B cell (primary cell): Measurements from ENCODE around the gene VGLL2. TPM values are rescaled to one million over a fixed set of nuclear protein-coding genes. Genes with fewer than 3 reads are reported as not detected.

Source experiments
- ATAC-seq: fragments of 200-7000 bp; cut with Tn5 transposase; one replicate; pipeline ENCODE4 v1.10.0; 2021; ENCODE audit warnings: low read depth, mild to moderate bottlenecking, moderate number of reproducible peaks, moderate library complexity
- CTCF ChIA-PET: fragments of 350-600 bp; sonication (Branson Sonifier 250); formaldehyde crosslinking; loops from one replicate; lab custom pipeline; 2021; ENCODE audit warnings: antibody characterized with exemption, inconsistent platforms; lab: Charles Lee
- POLR2A ChIA-PET: fragments of 350-600 bp; sonication (Branson Sonifier 250); formaldehyde crosslinking; loops from one replicate; lab custom pipeline; 2021; ENCODE audit warnings: antibody characterized with exemption; lab: Charles Lee
- DNase-seq: peaks from one replicate; pipeline ENCODE4 v3.0.0; 2013
- H2AFZ ChIP-seq: 2 replicates; pipeline ENCODE4 v1.6.1; 2012; ENCODE audit warnings: mild to moderate bottlenecking, low read depth, low read length; ENCODE audit not compliant: insufficient read depth, poor library complexity, severe bottlenecking
- H3K27ac ChIP-seq, 2 donors: 1 replicate in 1 of 2; 2 replicates in 1 of 2; pipeline ENCODE4 v1.5.1; 2012 to 2013; ENCODE audit warnings: low read length in 2 of 2, mild to moderate bottlenecking in 2 of 2, moderate library complexity in 1 of 2
- H3K27me3 ChIP-seq, 4 experiments: fragments of 200-600 bp in 1 of 4; sonication (generic) in 1 of 4; replicated peaks in 1 of 4; 1 replicate in 2 of 4; 2 replicates in 2 of 4; pipeline versions ENCODE4 v1.6.1 to v1.7.0; 2013 to 2016; ENCODE audit warnings: low read length in 3 of 4, mild to moderate bottlenecking in 2 of 4, mixed read lengths in 1 of 4, moderate library complexity in 1 of 4; ENCODE audit not compliant: insufficient read depth in 4 of 4, control insufficient read depth in 3 of 4; ENCODE audit errors: control extremely low read depth in 1 of 4
- H3K36me3 ChIP-seq, 2 experiments: replicated peaks in 1 of 2; 1 replicate in 1 of 2; 2 replicates in 1 of 2; pipeline versions ENCODE4 v1.6.1 to v1.7.1; 2013; ENCODE audit warnings: low read length in 1 of 2; ENCODE audit not compliant: insufficient read depth in 2 of 2, control insufficient read depth in 1 of 2; ENCODE audit errors: control extremely low read depth in 1 of 2, extremely low read depth in 1 of 2
- H3K4me1 ChIP-seq, 2 donors: fragments of 200-600 bp in 1 of 2; sonication (generic) in 1 of 2; 1 replicate in 1 of 2; 2 replicates in 1 of 2; pipeline versions ENCODE4 v1.5.1 to v1.6.1; 2013 to 2017; ENCODE audit warnings: low read length in 2 of 2; ENCODE audit not compliant: control insufficient read depth in 2 of 2, insufficient read depth in 2 of 2
- H3K4me2 ChIP-seq: replicated peaks from 2 replicates; pipeline ENCODE3; 2012; ENCODE audit warnings: mild to moderate bottlenecking, low read depth, low read length; ENCODE audit not compliant: poor library complexity, severe bottlenecking
- H3K4me3 ChIP-seq, 5 experiments: fragments of 200-600 bp in 1 of 5; sonication (generic) in 1 of 5; 1 replicate in 3 of 5; 2 replicates in 2 of 5; pipeline versions ENCODE4 v1.5.1 to v1.7.0; 2011 to 2016; ENCODE audit warnings: low read length in 4 of 5, mild to moderate bottlenecking in 4 of 5, low read depth in 2 of 5, control low read depth in 1 of 5, moderate library complexity in 1 of 5; ENCODE audit not compliant: insufficient read depth in 1 of 5; ENCODE audit errors: control extremely low read depth in 1 of 5, extremely low read depth in 1 of 5
- H3K79me2 ChIP-seq: fragments of 200-600 bp; sonication (generic); one replicate; pipeline ENCODE4 v1.6.0; 2016; ENCODE audit warnings: low read length; ENCODE audit not compliant: control insufficient read depth, insufficient read depth
- H3K9ac ChIP-seq: fragments of 200-600 bp; sonication (generic); 2 replicates; pipeline ENCODE4 v1.6.1; 2017; ENCODE audit warnings: mild to moderate bottlenecking, low read length, moderate library complexity
- H3K9me3 ChIP-seq, 3 donors: one replicate each; pipeline versions ENCODE4 v1.6.1 to v1.7.1; 2013; ENCODE audit warnings: low read length in 2 of 3; ENCODE audit not compliant: control insufficient read depth in 2 of 3, insufficient read depth in 1 of 3; ENCODE audit errors: control extremely low read depth in 1 of 3
- H4K20me1 ChIP-seq: 2 replicates; pipeline ENCODE4 v1.6.0; 2012; ENCODE audit warnings: mild to moderate bottlenecking, low read length; ENCODE audit not compliant: insufficient read depth, control insufficient read depth, poor library complexity, severe bottlenecking
- H3K27ac Mint-ChIP-seq: one replicate; pipeline ENCODE4 v1.8.0; 2021; ENCODE audit warnings: mixed read lengths
- H3K27me3 Mint-ChIP-seq: one replicate; pipeline ENCODE4 v1.8.0; 2021; ENCODE audit warnings: mixed read lengths
- H3K4me1 Mint-ChIP-seq: one replicate; pipeline ENCODE4 v1.8.0; 2021; ENCODE audit warnings: mixed read lengths
- H3K4me3 Mint-ChIP-seq: one replicate; pipeline ENCODE4 v1.8.0; 2021; ENCODE audit warnings: mixed read lengths
- H3K9me3 Mint-ChIP-seq: one replicate; pipeline ENCODE4 v1.8.0; 2022; ENCODE audit warnings: mixed read lengths; ENCODE audit not compliant: insufficient read depth
- EZH2 ChIP-seq: IDR thresholded peaks from 2 replicates; pipeline ENCODE4 v1.6.1; 2012; ENCODE audit warnings: borderline replicate concordance, low read depth, mild to moderate bottlenecking, moderate library complexity, low read length; ENCODE audit not compliant: insufficient read depth, poor library complexity, severe bottlenecking
- WGBS: methylation state at CpG from one replicate; pipeline ENCODE4 v1.1.5; 2013; ENCODE audit warnings: missing lambda C conversion rate; ENCODE audit not compliant: insufficient coverage; 5-methylcytosine and 5-hydroxymethylcytosine counted together
- intact Hi-C: fragments of 100-400 bp; cut with micrococcal nuclease; formaldehyde crosslinking; loops from one replicate; pipeline ENCODE4 v1.10.0; 2022
- polyA plus RNA-seq: library from polyadenylated mRNA; depleted of rRNA; stranded (reverse); fragments of >200 nt; gene quantifications from 2 replicates; pipeline ENCODE4 v1.2.3, GENCODE V29; 2012
- total RNA-seq, 2 donors: library from RNA; stranded (reverse); fragments of 120-200 nt in 1 of 2; gene quantifications; 1 replicate in 1 of 2; 2 replicates in 1 of 2; pipeline versions ENCODE4 v1.2.3 to v1.2.4, GENCODE V29; 2013 to 2022
- TF ChIP-seq, protein P1 (sequence below): fragments of 200-600 bp; IDR thresholded peaks from one replicate; pipeline ENCODE4 v1.8.0; 2022; ENCODE audit warnings: antibody characterized with exemption, mild to moderate bottlenecking

The VGLL2 gene
- total and polyA plus RNA-seq, 2 donors (not counting 1 experiment from before 2014, with no cell fraction given), result not detected

DNA sequence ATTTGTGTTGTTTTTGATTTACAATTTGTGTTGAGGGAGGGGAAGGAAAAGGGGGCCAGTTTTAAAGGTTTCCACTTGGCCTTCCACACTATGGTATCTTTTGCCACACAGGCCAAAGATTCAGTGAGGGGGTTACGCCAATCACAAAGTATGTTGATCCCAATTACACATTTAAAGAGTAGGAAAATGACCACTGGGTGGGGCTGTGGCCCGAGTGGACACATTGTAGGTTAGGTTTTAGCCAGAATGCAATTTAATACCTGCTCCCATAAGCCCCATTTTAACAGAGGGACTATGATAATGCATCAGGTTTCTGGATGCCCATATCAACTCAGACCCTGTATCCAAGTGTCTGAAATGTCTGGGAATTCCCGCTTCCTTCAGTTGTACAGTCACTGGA lies 15.6 kb downstream of the VGLL2 start:
- intact Hi-C loops, result no loop called here

DNA sequence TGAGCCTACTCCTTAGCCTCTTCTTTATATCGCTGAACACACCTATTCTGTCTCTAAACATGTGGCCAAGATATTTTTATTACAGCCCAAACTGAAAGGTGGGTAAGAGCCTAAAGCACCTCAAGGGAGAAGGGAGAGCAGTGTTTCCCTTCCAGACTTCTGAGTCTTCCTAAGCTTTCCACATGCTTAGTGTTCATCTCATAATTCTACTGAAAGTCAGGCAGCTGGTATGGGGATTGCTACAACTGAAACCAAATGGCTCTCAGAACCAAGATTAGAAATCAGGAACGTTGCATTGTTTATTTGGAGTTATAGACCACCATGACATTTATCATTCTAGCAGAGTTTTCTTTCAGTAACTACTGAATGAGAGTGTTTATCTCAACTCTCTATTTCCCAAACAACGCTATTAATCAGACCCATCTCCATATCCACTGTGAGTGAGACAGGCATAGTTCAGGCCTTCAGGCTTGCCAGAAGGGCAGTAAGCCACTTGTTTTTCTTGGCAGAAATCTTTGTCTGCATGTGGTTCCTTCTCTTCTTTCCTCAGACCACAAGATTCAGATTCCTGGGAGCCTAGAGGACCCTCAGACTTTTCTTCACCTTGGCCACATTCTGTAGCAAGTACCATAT lies 22.8 kb downstream of the VGLL2 start:
- CTCF ChIA-PET, result no interaction called here

More for the DNA sequence above, 15.6 kb downstream of the VGLL2 start:
- Histone ChIP-seq H3K4me2 (no peak overlapping the region), H3K9ac (no peak overlapping the region), H3K27me3 (peaks cover 0 to 9% (median 2%) of the 10 kb centered on the region in 4 experiments), H3K4me3 (no peak overlapping the region), H3K9me3 (no peaks in the 10 kb centered on the region), H3K4me1 (no peaks in the 10 kb centered on the region), H3K36me3 (no peaks in the 10 kb centered on the region), H4K20me1 (no peaks in the 10 kb centered on the region), H3K79me2 (no peaks in the 10 kb centered on the region), H2AFZ (no peak overlapping the region), H3K27ac (no peak overlapping the region)
- DNase-seq, result no peak
- H3K4me3 Mint-ChIP-seq, result no peak overlapping the region
- POLR2A ChIA-PET, result no interaction called here
- H3K27me3 Mint-ChIP-seq, result peaks cover 16% of the 10 kb centered on the region
- no peaks in the 10 kb centered on the region for H3K9me3 Mint-ChIP-seq
- CTCF ChIA-PET, result no interaction called here
- WGBS, result 72% methylated on average over 2 of the region's 3 CpGs
- no peak overlapping the region for H3K27ac Mint-ChIP-seq
- no peak for ATAC-seq
- no peak for TF ChIP-seq EZH2
- TF ChIP-seq, protein P1, sequence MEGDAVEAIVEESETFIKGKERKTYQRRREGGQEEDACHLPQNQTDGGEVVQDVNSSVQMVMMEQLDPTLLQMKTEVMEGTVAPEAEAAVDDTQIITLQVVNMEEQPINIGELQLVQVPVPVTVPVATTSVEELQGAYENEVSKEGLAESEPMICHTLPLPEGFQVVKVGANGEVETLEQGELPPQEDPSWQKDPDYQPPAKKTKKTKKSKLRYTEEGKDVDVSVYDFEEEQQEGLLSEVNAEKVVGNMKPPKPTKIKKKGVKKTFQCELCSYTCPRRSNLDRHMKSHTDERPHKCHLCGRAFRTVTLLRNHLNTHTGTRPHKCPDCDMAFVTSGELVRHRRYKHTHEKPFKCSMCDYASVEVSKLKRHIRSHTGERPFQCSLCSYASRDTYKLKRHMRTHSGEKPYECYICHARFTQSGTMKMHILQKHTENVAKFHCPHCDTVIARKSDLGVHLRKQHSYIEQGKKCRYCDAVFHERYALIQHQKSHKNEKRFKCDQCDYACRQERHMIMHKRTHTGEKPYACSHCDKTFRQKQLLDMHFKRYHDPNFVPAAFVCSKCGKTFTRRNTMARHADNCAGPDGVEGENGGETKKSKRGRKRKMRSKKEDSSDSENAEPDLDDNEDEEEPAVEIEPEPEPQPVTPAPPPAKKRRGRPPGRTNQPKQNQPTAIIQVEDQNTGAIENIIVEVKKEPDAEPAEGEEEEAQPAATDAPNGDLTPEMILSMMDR, result no peak
- no peaks in the 10 kb centered on the region for H3K4me1 Mint-ChIP-seq

More for the DNA sequence above, 22.8 kb downstream of the VGLL2 start:
- Histone ChIP-seq H3K27ac (no peak overlapping the region), H4K20me1 (no peaks in the 10 kb centered on the region), H3K4me3 (no peak overlapping the region), H2AFZ (no peak overlapping the region), H3K9me3 (no peaks in the 10 kb centered on the region), H3K27me3 (no peaks in the 10 kb centered on the region), H3K79me2 (no peaks in the 10 kb centered on the region), H3K4me1 (no peaks in the 10 kb centered on the region), H3K9ac (no peak overlapping the region), H3K36me3 (no peaks in the 10 kb centered on the region), H3K4me2 (no peak overlapping the region)
- peaks cover 10% of the 10 kb centered on the region for H3K27me3 Mint-ChIP-seq
- H3K9me3 Mint-ChIP-seq, result peaks cover 3% of the 10 kb centered on the region
- WGBS, result 90% methylated on average over 1 of the region's 3 CpGs
- no peak overlapping the region for H3K4me3 Mint-ChIP-seq
- no peak overlapping the region for H3K27ac Mint-ChIP-seq
- H3K4me1 Mint-ChIP-seq, result no peaks in the 10 kb centered on the region
- intact Hi-C loops, result no loop called here
- TF ChIP-seq, protein P1, result no peak
- no peak for TF ChIP-seq EZH2
- ATAC-seq (no peak), DNase-seq (no peak)
- POLR2A ChIA-PET, result no interaction called here
